OCI-LY1 (cell line): ENCODE data around the gene TMEM233.

ENCODE experiments used
- H2AFZ ChIP-seq: fragments of 200-600 bp; sonication (generic), shearing (Covaris generic); 2 replicates; pipeline ENCODE4 v1.6.0; 2014; ENCODE audit warnings: antibody characterized with exemption, mild to moderate bottlenecking, low read length
- H3F3A ChIP-seq: fragments of 200-600 bp; sonication (generic), shearing (Covaris generic); 2 replicates; pipeline ENCODE4 v1.6.0; 2014; ENCODE audit warnings: mild to moderate bottlenecking, antibody characterized with exemption, low read length, moderate library complexity; ENCODE audit not compliant: insufficient read depth
- H3K27ac ChIP-seq: fragments of 200-600 bp; sonication (generic); 2 replicates; pipeline ENCODE4 v1.5.1; 2014; ENCODE audit warnings: low read length, mixed run types, mild to moderate bottlenecking, low read depth; ENCODE audit not compliant: poor library complexity, severe bottlenecking
- H3K27me3 ChIP-seq: fragments of 200-600 bp; sonication (generic); 2 replicates; pipeline ENCODE4 v1.6.0; 2014; ENCODE audit warnings: antibody characterized with exemption, mild to moderate bottlenecking, low read length, moderate library complexity; ENCODE audit not compliant: insufficient read depth
- H3K36me3 ChIP-seq: fragments of 200-600 bp; sonication (generic); 2 replicates; pipeline ENCODE4 v1.6.1; 2014; ENCODE audit warnings: mild to moderate bottlenecking, antibody characterized with exemption, low read length, moderate library complexity, mixed read lengths; ENCODE audit not compliant: insufficient read depth
- H3K4me1 ChIP-seq: fragments of 200-600 bp; sonication (generic); 2 replicates; pipeline ENCODE4 v1.5.1; 2014; ENCODE audit warnings: mild to moderate bottlenecking, low read length, moderate library complexity; ENCODE audit not compliant: insufficient read depth, severe bottlenecking
- H3K4me2 ChIP-seq: fragments of 200-600 bp; sonication (generic), shearing (Covaris generic); 2 replicates; pipeline ENCODE4 v1.6.1; 2014; ENCODE audit warnings: low read length
- H3K4me3 ChIP-seq: fragments of 200-600 bp; sonication (generic); 2 replicates; pipeline ENCODE4 v1.5.1; 2014; ENCODE audit warnings: low read length, low read depth, mild to moderate bottlenecking, mixed read lengths; ENCODE audit not compliant: poor library complexity, severe bottlenecking
- H3K79me2 ChIP-seq: fragments of 200-600 bp; shearing (Covaris generic); 2 replicates; pipeline ENCODE4 v1.6.1; 2016; ENCODE audit warnings: mixed run types, low read length, mixed read lengths; ENCODE audit not compliant: insufficient read depth
- H3K9ac ChIP-seq: fragments of 200-600 bp; sonication (generic), shearing (Covaris generic); 2 replicates; pipeline ENCODE4 v1.6.1; 2014; ENCODE audit warnings: mild to moderate bottlenecking, low read length, mixed read lengths
- H3K9me2 ChIP-seq: fragments of 200-600 bp; sonication (generic), shearing (Covaris generic); 2 replicates; pipeline ENCODE4 v1.6.1; 2014; ENCODE audit warnings: low read depth, mild to moderate bottlenecking, low read length, mixed read lengths
- H3K9me3 ChIP-seq: fragments of 200-600 bp; shearing (Covaris generic); 2 replicates; pipeline ENCODE4 v1.6.1; 2014; ENCODE audit warnings: low read length, mixed read lengths
- H4K20me1 ChIP-seq: fragments of 200-600 bp; sonication (generic), shearing (Covaris generic); 2 replicates; pipeline ENCODE4 v1.6.0; 2016; ENCODE audit warnings: mild to moderate bottlenecking, low read length; ENCODE audit not compliant: insufficient read depth
- EZH2 ChIP-seq: fragments of 200-600 bp; sonication (generic), shearing (Covaris generic); IDR thresholded peaks from 2 replicates; pipeline ENCODE4 v1.8.0; 2017; ENCODE audit warnings: borderline replicate concordance, mixed run types, mild to moderate bottlenecking, antibody characterized with exemption, low read length, moderate library complexity, mixed read lengths
- TF ChIP-seq, protein P1 (sequence below): fragments of 200-600 bp; sonication (generic), shearing (Covaris generic); IDR thresholded peaks from 2 replicates; pipeline ENCODE4 v1.5.1; 2017; ENCODE audit warnings: mild to moderate bottlenecking, antibody characterized with exemption, low read length, moderate library complexity, mixed read lengths

The TMEM233 gene

GRCh38 chr12:119621878-119622277 lies 28.3 kb downstream of the TMEM233 start:
- Histone ChIP-seq H2AFZ (no peak overlapping the region), H3K9me2 (no peaks in the 10 kb centered on the region), H3K4me3 (no peak overlapping the region), H3K4me1 (no peaks in the 10 kb centered on the region), H3F3A (no peaks in the 10 kb centered on the region), H3K27ac (no peak overlapping the region), H4K20me1 (no peaks in the 10 kb centered on the region), H3K36me3 (no peaks in the 10 kb centered on the region), H3K4me2 (no peak overlapping the region), H3K27me3 (no peaks in the 10 kb centered on the region), H3K79me2 (no peaks in the 10 kb centered on the region), H3K9ac (no peak overlapping the region), H3K9me3 (no peaks in the 10 kb centered on the region)
- TF ChIP-seq, protein P1, sequence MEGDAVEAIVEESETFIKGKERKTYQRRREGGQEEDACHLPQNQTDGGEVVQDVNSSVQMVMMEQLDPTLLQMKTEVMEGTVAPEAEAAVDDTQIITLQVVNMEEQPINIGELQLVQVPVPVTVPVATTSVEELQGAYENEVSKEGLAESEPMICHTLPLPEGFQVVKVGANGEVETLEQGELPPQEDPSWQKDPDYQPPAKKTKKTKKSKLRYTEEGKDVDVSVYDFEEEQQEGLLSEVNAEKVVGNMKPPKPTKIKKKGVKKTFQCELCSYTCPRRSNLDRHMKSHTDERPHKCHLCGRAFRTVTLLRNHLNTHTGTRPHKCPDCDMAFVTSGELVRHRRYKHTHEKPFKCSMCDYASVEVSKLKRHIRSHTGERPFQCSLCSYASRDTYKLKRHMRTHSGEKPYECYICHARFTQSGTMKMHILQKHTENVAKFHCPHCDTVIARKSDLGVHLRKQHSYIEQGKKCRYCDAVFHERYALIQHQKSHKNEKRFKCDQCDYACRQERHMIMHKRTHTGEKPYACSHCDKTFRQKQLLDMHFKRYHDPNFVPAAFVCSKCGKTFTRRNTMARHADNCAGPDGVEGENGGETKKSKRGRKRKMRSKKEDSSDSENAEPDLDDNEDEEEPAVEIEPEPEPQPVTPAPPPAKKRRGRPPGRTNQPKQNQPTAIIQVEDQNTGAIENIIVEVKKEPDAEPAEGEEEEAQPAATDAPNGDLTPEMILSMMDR = no peak
- no peak for TF ChIP-seq EZH2

DNA sequence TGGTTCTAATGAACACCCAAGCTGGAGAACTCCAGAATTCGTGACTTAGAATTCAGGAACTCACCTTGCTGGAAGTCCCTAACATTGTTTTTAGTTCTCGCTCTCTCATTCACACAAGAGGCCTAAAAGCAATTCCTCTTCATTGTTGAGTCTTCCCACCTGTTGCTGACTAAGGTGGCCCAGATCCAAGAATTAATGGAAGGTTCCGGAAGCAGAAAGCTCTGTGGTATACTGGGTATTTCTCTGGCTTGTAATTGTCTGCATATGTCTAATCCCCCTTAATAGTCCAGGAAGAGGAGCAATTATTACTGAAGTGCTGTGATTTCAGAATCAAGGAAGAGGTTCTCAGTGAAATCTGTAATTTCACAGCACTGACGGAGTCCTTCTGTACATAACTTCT lies 31.4 kb downstream of the TMEM233 start:
- H2AFZ ChIP-seq = no peak overlapping the region
- no peak overlapping the region for H3K9ac ChIP-seq
- H3K27me3 ChIP-seq = no peaks in the 10 kb centered on the region
- no peaks in the 10 kb centered on the region for H3K9me2 ChIP-seq
- no peaks in the 10 kb centered on the region for H3K9me3 ChIP-seq
- H3K79me2 ChIP-seq = no peaks in the 10 kb centered on the region
- no peak overlapping the region for H3K4me2 ChIP-seq
- TF ChIP-seq EZH2 = no peak
- TF ChIP-seq, protein P1 = no peak
- no peak overlapping the region for H3K27ac ChIP-seq
- no peak overlapping the region for H3K4me3 ChIP-seq
- no peaks in the 10 kb centered on the region for H3K36me3 ChIP-seq
- no peaks in the 10 kb centered on the region for H3K4me1 ChIP-seq
- H3F3A ChIP-seq = no peaks in the 10 kb centered on the region
- H4K20me1 ChIP-seq = no peaks in the 10 kb centered on the region

DNA sequence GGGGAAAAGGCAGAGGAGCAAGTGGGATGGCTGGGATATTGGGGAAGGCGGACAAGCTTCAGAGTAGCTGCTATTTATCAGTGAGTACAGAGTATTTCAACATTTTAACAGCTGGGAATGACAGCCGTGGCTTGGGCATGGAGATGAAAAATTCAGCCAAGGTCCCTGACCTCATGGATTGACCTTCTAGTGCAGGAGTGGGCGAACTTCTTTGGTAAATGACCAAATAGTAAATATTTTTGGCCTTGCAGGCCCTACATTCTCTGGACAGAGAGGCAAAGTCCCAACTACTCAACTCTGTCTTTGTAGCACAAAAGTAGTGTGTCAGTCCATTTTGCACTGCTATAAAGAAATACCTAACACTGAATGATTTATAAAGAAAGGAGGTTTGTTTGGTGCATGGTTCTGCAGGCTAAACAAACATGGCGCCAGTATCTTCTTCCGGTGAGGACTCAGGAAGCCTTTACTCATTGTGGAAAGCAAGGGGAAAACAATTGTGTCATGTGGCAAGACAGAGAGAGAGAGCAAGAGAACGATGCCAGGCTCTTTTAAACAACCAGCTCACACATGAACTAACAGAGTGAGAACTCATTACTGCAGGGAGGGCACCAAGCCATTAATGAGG lies 33.6 kb downstream of the TMEM233 start:
- Histone ChIP-seq H2AFZ (no peak overlapping the region), H4K20me1 (no peaks in the 10 kb centered on the region), H3F3A (no peaks in the 10 kb centered on the region), H3K36me3 (no peaks in the 10 kb centered on the region), H3K27me3 (no peaks in the 10 kb centered on the region), H3K4me2 (no peak overlapping the region), H3K9me3 (no peaks in the 10 kb centered on the region), H3K4me1 (no peaks in the 10 kb centered on the region), H3K4me3 (no peak overlapping the region), H3K9ac (no peak overlapping the region), H3K79me2 (no peaks in the 10 kb centered on the region), H3K27ac (no peak overlapping the region), H3K9me2 (no peaks in the 10 kb centered on the region)
- TF ChIP-seq EZH2 = no peak
- TF ChIP-seq, protein P1 = no peak
